Stimulated activated CD8-positive, alpha-beta memory T cell treated with anti-CD3 and anti-CD28 coated beads, Interleukin-12 subunit alpha, Interleukin-12 subunit beta, amount 100 ng/mL, for 4 hours (primary cell): ENCODE measurements around the gene MMAB.

Experiments
- DNase-seq: peaks from one replicate; pipeline ENCODE4 v3.0.0-alpha.2; 2020; ENCODE audit warnings: low read depth

Gene MMAB

DNA sequence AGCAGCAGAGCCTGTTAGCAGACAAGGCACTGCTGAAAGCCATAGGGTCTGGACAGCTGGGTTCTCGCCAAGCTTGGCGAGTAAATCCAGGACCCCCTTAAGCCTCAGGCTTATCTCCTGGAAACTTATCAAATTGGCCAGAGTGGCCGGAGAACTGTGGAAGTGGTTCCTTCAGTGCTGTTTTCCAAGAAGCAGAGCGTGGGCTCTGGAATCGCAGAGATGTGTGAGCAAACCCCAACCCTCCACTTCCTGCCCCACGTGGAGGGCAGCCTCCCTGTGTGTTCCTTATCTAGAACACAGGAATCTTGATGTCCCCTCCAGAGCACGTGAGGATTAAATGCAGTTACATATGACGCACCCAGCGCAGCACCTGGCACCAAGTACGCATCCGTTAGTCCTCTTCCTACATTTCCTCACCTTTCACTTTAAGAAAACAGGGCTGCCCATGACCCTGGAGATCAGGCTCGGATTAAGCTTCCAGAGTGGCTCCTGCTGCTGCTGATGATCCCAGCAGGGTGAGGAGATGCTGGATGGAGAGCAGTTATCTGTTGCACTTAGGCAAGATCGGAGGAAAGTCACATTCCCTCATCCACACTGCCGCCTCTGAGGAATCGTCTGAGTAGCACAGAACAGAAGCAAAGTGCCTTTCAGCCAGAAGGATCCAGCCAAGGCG, 35.0 kb downstream of the MMAB start:
- no peak for DNase-seq

DNA sequence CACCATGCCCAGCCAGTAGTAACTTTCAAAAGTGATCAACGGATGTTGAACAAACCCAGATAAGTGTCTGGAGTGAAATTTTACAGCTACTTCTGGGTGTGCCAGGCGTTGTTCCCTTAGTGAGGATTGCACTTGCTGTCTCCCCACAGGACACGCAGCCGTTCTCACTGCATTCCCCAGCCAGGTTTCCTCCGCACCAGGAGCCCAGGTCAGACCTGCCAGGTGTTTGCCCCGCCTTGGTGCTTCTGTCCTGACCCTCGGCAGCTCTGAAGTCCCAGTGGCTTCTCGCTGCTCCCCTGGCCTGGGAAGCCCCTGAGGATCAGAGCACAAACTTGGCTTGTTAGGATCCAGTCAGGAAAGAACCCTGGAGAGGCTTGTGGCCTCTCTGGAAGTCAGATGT, 36.2 kb downstream of the MMAB start:
- no peak for DNase-seq

DNA sequence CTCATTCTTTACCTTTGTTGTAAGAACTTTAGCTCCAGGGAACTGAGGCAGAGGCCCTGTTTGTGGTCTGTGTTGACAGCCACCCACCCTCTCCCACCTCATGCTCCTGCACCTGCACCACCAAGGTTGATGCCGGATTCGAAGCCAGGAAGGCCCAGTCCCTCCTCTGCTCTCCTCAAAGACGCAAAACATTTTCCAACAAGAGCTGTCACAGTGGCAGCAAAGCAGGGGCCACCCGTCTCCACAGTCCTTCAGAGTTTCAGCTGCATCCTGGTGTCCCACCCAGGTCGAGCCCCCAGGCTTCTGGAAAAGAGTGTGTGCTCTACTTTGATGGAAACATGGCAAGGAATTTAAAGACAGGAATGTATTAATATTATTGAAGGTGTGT, 37.4 kb downstream of the MMAB start:
- no peak for DNase-seq

DNA sequence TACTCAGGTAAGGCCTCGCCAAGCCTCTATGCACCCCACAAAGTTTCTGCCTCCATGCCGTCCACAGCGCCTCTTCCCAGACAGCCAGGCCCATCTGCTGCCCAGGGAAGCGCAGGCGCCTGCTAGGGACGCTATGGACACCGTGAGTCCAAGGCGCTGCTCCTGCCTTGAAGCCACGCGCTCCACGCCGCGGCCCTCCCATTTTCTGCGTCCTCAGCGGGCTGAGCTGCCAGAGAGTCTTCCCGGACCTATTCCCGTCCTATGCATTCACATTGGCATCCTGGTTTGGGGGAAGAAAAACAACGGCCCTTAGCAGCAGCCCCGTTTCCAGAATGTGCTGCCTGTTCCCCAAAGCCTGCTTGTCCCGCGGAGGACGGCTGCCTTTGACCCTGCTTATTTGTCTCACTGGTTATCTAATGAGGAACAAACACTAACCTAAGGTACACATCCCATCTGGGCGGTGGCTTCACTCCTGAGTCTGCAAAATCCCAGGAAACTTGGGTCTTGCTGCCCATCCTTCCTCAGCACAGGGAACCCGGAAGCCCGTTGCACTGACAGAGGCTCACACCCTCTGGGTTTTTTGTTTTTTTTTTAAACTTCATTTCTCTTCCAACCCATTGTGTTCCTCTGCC, 38.0 kb downstream of the MMAB start:
- no peak for DNase-seq

DNA sequence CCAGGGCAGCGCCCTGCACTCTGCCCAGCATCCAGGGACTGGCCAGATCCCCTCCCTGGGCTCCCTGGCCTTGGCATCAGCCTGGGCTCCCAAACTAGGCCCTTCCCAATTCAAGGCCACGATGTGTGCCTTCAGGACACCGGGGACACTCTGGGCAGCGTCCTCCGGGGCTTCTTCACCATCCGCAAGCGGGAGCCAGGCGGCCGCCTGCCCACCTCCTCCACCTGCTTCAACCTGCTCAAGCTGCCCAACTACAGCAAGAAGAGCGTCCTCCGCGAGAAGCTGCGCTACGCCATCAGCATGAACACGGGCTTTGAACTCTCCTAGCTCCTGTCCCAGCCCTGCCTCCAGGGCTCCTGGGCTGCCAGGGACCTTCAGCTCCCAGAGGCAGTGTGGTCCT, 38.8 kb downstream of the MMAB start:
- DNase-seq = no peak

DNA sequence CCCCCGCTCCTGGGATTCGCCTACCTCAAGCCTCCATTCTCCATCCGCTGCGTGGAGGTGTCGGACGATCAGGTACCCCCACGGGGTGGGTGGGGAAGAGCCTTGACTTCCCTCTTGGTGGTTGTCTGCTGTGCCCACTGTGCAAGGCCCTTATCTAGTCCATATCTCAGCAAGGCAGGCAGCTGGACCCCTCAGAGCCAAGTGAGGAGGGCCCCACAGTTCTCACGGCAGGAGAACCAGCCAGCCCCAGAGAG, 39.9 kb downstream of the MMAB start:
- no peak for DNase-seq

DNA sequence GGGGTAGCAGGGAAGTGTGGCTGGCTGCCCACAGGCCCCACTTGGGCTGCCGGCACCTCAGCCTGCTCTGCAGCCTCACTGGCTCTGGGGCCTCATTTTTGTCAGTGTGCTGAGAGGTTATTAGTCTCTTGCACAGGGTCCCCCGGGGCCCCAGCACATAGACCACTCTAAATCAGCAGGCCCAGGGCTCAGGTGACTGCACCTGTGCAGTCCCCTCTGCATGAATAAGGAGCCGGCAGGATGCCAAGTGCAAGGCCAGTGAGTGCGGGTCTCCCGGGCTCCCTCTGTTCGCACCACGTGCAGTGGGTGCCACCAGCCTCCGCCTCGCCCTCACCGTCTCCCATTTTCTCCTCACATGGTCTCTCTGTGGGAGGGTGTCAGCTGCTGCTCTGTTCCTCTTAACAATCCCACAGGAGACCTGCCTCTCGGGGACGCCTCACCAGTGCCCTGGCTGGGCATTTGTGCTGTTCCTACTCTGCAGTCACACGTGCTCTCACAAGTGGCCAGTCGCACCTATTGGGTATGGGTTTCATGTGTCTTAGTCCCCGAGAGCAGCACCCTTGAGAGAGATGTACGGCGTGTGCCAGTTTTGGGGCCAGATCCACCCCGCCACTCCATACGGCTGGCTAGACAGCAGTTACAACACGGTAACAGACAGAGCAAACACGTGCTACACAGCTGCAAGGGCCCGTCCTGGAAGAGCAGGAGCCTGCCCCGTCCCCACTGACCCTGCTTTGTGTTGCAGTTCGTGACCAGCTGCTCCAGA, 40.4 kb downstream of the MMAB start:
- DNase-seq = no peak

DNA sequence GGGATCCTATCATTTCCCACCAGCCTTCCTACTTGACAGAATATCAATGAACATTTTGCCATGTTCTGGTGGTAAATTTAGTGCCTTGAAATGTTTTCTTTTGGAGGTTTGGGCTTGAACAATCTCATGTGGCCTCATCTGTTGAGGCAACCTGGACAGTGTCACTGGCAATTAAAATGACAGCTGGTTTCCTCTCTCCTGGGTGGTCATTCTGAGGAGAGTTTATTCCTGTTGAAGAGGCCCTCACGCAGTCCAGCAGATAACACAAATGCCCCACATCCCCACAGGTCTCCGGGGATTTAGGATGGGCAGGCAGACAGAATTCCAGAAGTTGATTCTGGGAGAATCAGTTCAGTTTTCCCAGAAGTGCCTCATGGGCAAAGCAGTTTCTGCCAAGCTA, 41.9 kb downstream of the MMAB start:
- no peak for DNase-seq

DNA sequence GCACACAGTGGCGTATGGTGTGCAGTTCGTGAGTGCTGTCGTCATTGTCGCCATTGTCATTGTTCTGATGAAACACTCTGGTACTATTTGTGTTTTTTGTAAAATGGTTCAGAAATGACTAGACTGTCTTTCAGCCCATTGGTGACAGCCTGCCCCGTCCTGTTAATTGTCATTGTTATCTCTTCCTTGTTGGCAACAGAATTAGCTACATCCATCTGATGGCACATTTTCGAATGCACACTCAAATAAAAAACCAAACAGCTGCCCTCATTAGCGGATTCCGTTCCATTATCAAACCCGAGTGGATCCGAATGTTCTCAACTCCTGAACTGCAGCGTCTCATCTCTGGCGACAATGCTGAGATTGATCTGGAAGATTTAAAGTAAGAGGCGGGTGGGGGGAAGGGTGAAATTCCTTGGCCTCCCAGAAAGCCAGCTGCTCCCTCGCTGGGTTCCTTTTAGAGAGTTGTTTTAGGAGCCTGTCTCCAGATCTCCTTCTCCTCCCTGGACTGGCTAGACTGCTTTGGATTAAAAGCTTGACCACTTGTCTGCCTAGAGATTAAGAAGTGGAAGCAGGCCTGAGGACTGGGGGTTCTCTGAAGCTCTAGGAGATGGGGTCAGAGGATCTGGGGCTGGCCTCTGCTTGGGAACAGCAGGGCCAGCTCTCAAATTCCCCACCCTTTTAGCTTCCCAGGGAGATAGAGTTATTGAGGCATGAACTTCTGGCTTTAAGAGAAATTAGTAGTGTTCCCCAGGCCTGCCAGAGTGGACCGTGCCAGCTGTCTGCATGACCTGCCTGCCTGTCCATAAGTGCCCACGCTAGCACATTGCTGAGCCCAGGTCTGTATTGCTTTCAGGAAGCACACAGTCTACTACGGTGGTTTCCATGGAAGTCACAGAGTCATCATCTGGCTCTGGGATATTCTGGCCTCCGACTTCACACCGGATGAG, 43.3 kb downstream of the MMAB start:
- no peak for DNase-seq

DNA sequence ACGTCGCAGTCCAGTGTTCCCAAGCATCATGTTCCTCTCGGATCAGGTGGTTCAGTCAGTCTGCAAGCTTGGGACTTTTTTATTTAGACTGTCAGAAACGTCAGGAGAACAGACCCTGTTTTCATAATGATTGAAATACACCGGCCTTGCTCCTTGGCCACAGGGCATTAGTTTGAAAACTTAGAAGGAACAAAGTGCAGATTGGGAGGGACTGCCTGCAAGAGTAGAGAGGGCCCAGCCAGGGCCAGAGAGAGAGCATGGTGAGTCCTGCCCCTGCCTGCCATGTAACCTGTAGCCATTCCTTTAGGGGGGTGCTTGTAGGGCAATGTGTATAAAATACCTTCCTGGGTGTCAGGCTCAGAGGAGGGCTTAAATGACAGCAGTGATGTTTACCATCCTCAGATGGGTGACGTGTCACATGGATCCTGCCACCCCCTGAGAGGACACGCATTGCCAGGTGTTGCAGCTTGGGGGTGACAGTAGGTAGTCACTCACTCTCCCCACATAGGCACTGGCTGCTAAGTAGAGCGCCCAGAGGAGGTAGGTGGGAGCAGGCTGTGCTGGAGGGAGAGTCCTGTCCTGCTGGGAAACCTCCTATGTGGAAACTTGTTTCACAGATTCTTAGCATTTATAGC, 45.7 kb downstream of the MMAB start:
- no peak for DNase-seq

DNA sequence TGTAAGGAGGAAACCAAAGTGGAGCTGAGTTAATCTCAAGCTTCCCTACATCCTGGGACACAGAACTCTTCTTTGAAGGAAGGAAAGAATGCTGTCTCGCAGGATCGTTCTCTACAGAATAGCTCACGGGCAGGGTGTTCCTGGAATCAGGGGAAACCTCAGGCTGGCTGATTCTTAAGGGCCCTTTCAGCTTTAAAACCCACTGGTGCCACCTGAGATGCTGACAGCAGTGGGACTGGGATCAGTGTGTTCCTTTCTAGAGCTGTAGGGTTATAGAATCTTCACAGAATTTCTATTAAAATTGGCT, 48.1 kb downstream of the MMAB start:
- no peak for DNase-seq

DNA sequence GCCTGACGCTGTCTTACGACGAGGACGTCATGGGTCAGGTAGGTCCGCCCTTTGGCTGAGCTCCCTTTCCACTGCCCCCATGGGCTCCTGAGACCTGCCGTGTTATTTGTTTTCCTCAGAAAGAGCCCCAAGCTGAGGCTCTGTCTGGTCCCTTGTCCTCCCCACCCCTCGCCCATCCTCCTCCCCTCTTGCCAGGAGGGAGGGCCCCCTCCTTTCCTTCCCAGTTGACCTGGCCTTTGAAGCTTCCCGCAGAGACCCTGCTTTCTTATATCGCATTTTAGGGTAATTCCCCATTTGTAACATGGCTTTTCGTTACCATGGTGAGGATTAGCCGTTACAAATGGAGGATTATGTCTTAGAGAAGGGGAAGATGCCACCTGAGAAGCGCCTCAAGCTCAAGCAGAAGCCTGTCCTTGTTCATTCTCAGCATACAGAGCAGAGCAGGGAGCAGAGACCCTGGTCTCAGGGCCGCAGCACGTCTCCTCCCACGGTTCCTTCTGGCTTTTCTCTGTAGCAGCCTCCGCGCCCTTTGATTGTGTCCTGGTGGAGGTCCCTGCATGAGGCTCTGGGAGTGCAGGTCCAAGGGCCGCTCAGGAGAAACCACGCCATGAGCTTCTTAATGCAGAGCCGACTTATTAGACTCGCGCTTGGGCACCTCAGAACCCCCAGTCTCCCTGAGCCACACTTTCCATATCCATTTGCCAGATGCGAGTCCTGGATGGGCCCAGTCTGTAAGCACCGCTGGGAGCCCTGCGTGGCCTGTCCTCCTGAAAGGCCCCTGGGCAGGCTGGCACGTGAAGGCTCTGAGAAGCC, 48.6 kb downstream of the MMAB start:
- DNase-seq = no peak

DNA sequence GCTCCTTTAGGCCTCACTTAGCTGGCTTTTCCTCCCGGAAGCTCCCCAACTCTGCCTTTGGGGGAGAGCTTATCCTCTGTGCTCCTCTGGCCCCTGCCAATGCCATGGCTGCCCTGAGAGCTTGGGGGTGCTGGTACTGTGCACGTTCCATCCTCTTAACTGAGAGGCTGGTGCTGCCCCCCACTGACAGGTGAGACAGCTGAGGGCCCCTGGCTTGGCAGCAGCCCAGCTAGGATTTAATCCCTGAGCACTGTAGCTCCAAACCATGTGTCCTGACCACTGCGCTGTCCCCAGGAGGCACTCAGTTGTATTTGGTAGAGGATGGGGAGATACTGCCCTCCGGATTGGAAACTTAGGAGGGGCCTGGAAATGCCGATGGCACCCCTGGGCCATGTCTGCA, 49.8 kb downstream of the MMAB start:
- DNase-seq = no peak

DNA sequence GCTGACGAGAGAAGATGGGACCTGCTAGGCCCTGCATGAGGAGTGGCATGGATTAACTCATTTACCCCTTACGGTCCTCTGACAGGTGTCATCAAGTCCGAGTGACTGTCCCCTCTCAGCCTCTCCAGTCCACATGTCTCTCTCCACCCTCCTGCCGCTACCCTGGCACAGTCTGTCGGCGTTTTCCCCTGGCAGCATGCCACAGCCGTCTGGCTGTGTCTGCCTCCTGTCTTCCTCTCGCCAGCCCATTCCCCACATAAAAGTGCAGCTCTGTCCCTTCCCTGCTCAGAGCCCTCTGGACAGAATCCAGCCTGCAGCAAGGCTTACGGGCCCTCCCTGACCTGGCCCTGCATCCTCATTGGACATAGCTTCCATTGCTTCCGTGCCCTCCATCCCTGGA, 50.2 kb downstream of the MMAB start:
- DNase-seq = no peak

DNA sequence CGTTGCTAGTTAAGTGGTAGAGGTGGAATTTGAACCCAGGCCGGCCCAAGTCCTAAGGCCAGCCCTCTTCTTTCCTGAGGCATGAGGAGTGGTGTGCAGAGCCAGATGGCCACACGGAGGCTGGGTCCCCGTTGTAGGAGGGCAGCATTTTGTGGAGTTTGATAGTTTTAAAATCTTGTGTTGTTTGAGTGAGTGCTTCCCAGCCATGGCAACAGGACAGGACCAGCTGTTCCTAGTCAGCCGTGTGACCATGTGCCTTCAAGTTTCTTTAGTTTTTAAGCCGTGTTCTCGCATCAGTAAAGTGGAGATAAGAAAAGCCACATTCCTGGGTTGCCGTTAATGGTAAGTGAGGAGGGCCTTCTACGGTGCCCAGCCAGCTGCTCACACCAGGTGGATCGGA, 51.5 kb downstream of the MMAB start:
- no peak for DNase-seq

DNA sequence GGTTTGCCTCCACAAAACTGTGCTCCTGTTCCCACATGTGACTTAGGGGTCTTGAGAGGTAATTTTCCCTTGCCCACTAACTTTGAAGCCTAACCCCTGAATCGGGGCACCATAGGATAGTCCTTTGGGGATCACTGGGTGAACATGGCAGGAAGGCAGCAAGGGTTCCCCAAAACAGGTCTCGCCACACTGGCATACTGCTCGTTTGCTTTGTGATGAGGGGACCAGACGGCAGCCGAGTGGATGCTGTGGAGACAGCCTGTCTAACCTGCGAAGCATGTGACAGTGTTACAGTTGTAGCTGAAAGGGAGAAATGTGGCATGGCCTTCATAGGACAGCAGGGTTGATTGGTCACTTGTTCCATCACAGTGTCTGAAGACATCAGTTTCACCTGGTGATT, 53.5 kb downstream of the MMAB start:
- DNase-seq = no peak

DNA sequence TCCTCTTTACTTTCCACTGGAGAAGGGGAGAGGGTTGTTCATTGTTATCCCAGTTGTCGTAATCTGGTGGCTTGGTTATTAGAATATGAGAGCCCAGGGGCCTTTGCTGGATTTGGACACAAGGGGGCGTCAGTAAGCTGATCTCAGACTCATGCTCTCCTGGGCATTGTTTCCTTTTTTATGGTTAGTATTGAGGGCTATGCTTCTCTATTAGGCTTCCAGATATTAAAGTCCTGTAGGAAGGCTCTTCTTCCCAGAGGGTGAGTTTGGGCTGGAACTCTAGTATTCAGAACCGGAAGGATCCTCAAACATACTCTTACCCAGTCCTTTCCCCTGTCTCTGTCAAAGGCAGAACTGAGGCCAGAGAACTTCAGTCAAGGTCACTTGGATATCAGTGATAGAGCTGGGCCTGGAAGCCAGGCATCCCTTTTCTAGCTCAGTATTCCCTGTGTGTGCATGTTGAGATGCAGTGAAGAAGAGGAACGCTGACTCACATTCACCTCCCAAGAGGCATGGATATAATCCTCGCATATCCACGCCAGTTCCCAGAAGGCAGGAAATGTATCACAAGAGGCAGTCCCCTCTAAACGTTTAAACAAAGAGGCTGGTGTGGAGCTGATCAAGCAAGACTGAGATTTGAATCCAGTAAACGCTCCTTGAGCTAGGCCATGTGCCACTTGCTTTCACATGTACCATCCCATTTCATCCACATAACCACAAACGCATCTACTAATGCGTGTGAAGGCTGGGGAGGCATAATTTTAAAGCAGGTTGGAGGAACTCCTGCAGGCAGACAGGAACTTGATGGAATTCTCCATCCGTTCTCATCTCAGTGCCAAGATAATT, 54.3 kb downstream of the MMAB start:
- peak; percentile 10 for DNase-seq

DNA sequence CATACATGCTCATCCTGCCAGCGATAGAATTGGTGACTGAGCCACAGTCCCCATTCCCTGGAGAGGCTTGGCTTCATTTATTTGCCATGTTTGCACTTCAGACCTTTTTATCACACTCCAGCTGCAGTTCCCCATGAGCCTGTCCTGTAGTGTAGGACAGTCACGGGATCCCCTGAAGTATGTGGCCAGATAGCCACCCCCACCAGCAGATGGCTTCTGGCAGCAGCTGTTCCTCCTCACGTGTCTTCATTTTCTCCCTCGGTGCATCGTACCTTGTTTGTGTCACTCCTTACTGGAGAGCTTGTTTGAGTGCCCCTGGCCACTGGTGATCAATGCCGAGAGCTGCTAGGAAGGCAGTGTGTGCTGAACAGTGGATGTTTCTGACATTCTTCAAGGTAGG, 55.7 kb downstream of the MMAB start:
- DNase-seq = no peak

DNA sequence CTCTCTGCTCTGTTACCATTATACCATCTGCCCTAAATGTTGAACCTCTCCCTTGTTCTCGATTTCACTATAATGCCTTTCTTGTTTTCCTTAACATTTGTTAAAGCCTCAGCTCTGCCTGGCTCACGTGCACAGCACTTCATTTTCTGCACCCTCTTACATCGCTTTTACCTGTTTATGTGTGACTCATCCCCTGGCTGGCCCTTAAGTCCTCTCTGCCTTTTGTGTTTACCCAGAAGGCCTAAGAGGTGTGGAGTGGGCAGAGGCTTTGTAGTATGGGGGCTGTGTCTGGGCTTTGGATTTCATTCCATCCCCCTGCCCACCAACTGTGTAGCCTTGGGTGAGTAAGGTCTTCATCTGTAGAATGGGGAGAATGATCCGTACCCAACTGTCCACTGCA, 59.3 kb downstream of the MMAB start:
- no peak for DNase-seq

DNA sequence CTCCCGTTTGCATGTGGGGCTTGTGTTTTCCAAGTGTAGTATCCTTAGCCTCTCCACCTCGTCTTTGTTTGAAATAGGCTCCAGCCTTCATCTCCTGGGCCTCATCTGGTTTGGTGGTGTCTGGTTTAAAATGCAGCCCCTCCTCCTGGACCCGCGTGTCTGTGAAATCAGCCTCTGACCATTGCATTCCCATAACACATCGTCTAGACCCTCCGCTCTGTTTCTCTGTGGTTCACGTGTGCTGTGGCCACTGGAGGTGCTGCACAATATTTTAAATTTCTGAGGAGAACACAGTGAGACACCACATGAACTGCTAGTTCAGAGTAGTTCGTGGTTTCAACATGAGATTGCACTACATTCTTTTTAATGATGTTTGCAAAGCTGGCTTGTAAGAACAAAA, 60.3 kb downstream of the MMAB start:
- no peak for DNase-seq

DNA sequence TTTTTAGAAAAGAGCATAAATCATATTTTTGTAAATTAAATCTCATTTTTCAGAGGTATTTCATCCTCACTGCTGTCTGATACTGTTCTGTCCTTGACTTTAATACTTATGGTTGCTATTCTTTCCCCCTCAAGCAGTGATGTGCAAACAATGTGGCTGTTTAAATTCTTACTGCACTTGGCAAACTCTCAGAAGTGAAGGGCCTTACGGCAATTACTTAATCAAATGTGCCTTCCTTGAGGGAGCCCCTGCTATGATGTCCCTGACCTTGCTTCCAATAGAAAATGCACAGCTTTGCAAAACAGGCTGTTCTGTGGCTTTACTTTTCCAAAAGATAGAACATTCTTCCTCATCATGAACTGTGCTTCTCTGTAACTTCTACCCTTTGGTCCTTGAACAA, 60.7 kb downstream of the MMAB start:
- no peak for DNase-seq
